HG02759 (cell line): ENCODE results near the gene ATP4A.

Experiments
- ATAC-seq: cut with Tn5 transposase; IDR thresholded peaks from one replicate; pipeline ENCODE4 v1.9.1; 2021; ENCODE audit warnings: mild to moderate bottlenecking, moderate library complexity; ENCODE audit not compliant: unreplicated experiment

Gene ATP4A

GRCh38 chr19:35566738-35567137, 3.3 kb upstream of the ATP4A start:
- no peak for ATAC-seq

- no peak for ATAC-seq
Measured at GRCh38 chr19:35565016-35565856, 1.8 kb upstream of the ATP4A start.

- no peak for ATAC-seq
Measured at GRCh38 chr19:35562776-35563175, 682 bp downstream of the ATP4A start.

- ATAC-seq, result no peak
Measured at GRCh38 chr19:35562336-35562735, 1.1 kb downstream of the ATP4A start.

- no peak for ATAC-seq
Measured at GRCh38 chr19:35561436-35561835, 2.0 kb downstream of the ATP4A start.

- ATAC-seq, result no peak
Measured at GRCh38 chr19:35560677-35561076, 2.8 kb downstream of the ATP4A start.

- ATAC-seq, result no peak
Measured at GRCh38 chr19:35560271-35560670, 3.2 kb downstream of the ATP4A start.

GRCh38 chr19:35559781-35560180, 3.7 kb downstream of the ATP4A start:
- no peak for ATAC-seq

GRCh38 chr19:35559281-35559659, 4.2 kb downstream of the ATP4A start:
- ATAC-seq, result peak; percentile 72

GRCh38 chr19:35558400-35559280, 4.8 kb downstream of the ATP4A start:
- no peak for ATAC-seq

- no peak for ATAC-seq
Measured at GRCh38 chr19:35557539-35558399, 5.7 kb downstream of the ATP4A start.

GRCh38 chr19:35556846-35557538, 6.5 kb downstream of the ATP4A start:
- no peak for ATAC-seq

GRCh38 chr19:35556025-35556590, 7.3 kb downstream of the ATP4A start:
- no peak for ATAC-seq

GRCh38 chr19:35555301-35556005, 8.0 kb downstream of the ATP4A start:
- ATAC-seq, result no peak

GRCh38 chr19:35554076-35554475, 9.4 kb downstream of the ATP4A start:
- no peak for ATAC-seq

GRCh38 chr19:35553385-35554000, 10.0 kb downstream of the ATP4A start:
- ATAC-seq, result no peak

GRCh38 chr19:35552534-35553384, 10.7 kb downstream of the ATP4A start:
- no peak for ATAC-seq
